Pulmonary artery endothelial cell (primary cell): Measurements from ENCODE around the gene SLC39A3. TPM values are rescaled to one million over a fixed set of nuclear protein-coding genes. Genes with fewer than 3 reads are reported as not detected.

Source experiments
- DNase-seq: peaks from one replicate; pipeline ENCODE4 v3.0.0-alpha.2; 2011; ENCODE audit warnings: low read depth, low spot score
- total RNA-seq: library from RNA; depleted of rRNA; stranded (reverse); fragments of >200 nt; gene quantifications from 2 replicates; pipeline ENCODE4 v1.2.3, GENCODE V29; 2014

Gene SLC39A3
- total RNA-seq, 1 donor from 2014 or later, result 18.0 TPM

- no peak for DNase-seq
Measured at GRCh38 chr19:2750808-2751437, 11.1 kb upstream of the SLC39A3 start.

GRCh38 chr19:2747349-2747748 lies 7.5 kb upstream of the SLC39A3 start:
- DNase-seq, result no peak

GRCh38 chr19:2744113-2744512 lies 4.3 kb upstream of the SLC39A3 start:
- DNase-seq, result no peak

GRCh38 chr19:2743099-2743498 lies 3.3 kb upstream of the SLC39A3 start:
- DNase-seq, result no peak

- no peak for DNase-seq
Measured at GRCh38 chr19:2740314-2740656, 468 bp upstream of the SLC39A3 start.

- no peak for DNase-seq
Measured at GRCh38 chr19:2736550-2737190, 3.1 kb downstream of the SLC39A3 start.

- no peak for DNase-seq
Measured at GRCh38 chr19:2735374-2735773, 4.4 kb downstream of the SLC39A3 start.

- no peak for DNase-seq
Measured at GRCh38 chr19:2734589-2735288, 5.1 kb downstream of the SLC39A3 start.

- no peak for DNase-seq
Measured at GRCh38 chr19:2733930-2734588, 5.8 kb downstream of the SLC39A3 start.

- DNase-seq, result no peak
Measured at GRCh38 chr19:2732883-2733282, 6.9 kb downstream of the SLC39A3 start.

GRCh38 chr19:2732157-2732725 lies 7.6 kb downstream of the SLC39A3 start:
- no peak for DNase-seq

- DNase-seq, result no peak
Measured at GRCh38 chr19:2731181-2731995, 8.4 kb downstream of the SLC39A3 start.

GRCh38 chr19:2729943-2730818 lies 9.6 kb downstream of the SLC39A3 start:
- no peak for DNase-seq

GRCh38 chr19:2728783-2729387 lies 10.9 kb downstream of the SLC39A3 start:
- DNase-seq, result no peak

- DNase-seq, result no peak
Measured at GRCh38 chr19:2727640-2727944, 12.2 kb downstream of the SLC39A3 start.

- no peak for DNase-seq
Measured at GRCh38 chr19:2726904-2727639, 12.7 kb downstream of the SLC39A3 start.

- DNase-seq, result no peak
Measured at GRCh38 chr19:2726160-2726855, 13.5 kb downstream of the SLC39A3 start.

GRCh38 chr19:2724148-2724557 lies 15.7 kb downstream of the SLC39A3 start:
- DNase-seq, result no peak

- no peak for DNase-seq
Measured at GRCh38 chr19:2723747-2724146, 16.1 kb downstream of the SLC39A3 start.
